Nephron progenitor cell (in vitro differentiated cells): ENCODE measurements around the gene TCP11L2.

Source experiments
- DNase-seq: peaks from one replicate; pipeline ENCODE4 v3.0.0; 2021
- H3K27ac Mint-ChIP-seq: 2 replicates; pipeline ENCODE4 v1.8.0; 2021; ENCODE audit warnings: mild to moderate bottlenecking, moderate library complexity, mixed read lengths
- H3K27me3 Mint-ChIP-seq: 2 replicates; pipeline ENCODE4 v1.8.0; 2021; ENCODE audit warnings: mild to moderate bottlenecking, low read depth, mixed read lengths; ENCODE audit not compliant: poor library complexity
- H3K36me3 Mint-ChIP-seq: 2 replicates; pipeline ENCODE4 v1.8.0; 2021; ENCODE audit warnings: low read depth, mixed read lengths
- H3K4me1 Mint-ChIP-seq: 2 replicates; pipeline ENCODE4 v1.8.0; 2021; ENCODE audit warnings: mixed read lengths
- H3K4me3 Mint-ChIP-seq: 2 replicates; pipeline ENCODE4 v1.8.0; 2021; ENCODE audit warnings: mild to moderate bottlenecking, moderate library complexity, mixed read lengths
- H3K9me3 Mint-ChIP-seq: 2 replicates; pipeline ENCODE4 v1.8.0; 2021; ENCODE audit warnings: mild to moderate bottlenecking, moderate library complexity, mixed read lengths
- CTCF ChIP-seq: fragments of 200-600 bp; sonication (generic); IDR thresholded peaks from 2 replicates; pipeline ENCODE4 v1.5.0; 2021; ENCODE audit warnings: antibody characterized with exemption

The TCP11L2 gene

DNA sequence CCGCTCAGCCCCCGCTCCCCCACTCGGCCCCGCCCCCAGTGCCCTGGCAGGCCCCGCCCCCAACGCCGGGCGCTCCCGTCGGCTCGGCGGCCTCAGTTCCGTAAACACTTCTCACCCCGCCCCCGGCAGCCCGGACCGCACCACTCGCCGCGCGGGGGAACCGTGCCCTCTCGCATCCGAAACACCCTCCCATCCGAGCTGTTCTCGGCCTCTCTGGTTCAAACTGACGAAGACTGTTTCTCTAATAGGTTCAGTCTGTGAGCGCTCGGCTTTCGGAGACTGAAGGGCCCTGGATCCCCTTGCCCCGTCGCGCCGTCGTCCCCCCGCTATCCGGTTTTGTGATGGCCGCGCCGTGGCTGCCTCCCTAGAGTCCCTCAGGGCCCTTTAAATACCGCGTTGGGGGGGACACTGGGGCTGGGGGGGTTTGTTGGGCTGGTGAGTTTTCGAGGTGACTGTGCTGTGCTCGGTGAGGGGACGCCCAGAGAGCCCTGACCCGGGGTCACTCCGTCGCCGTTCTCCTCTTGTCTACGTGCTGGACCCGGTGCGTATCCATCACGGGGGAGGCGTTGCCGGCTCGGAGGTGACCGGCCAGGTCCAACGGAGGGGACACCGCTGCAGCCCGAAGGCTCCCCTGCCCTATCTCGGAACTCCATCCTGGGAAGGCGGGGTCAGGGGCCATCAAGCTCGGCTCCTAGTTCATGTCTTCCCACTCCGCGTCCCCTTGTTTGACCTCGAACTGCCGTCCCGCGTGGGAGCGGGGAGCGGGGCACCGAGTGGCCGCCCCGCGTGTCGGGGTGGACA lies at the start of gene TCP11L2:
TSS of gene TCP11L2 (plus strand) at position 333 of the 801 bp plus-strand sequence. CDS start 8,343 bp downstream, outside the sequence.
- peaks cover 20% of the 10 kb centered on the region for H3K27me3 Mint-ChIP-seq
- no peaks in the 10 kb centered on the region for H3K36me3 Mint-ChIP-seq

GRCh38 chr12:106254724-106255123 lies 47.8 kb upstream of the TCP11L2 start:
- TF ChIP-seq CTCF, result no peak
- Mint-ChIP-seq H3K27ac (no peak overlapping the region), H3K4me1 (peaks cover 31% of the 10 kb centered on the region), H3K4me3 (no peak overlapping the region), H3K9me3 (peaks cover 2% of the 10 kb centered on the region), H3K27me3 (peaks cover 3% of the 10 kb centered on the region), H3K36me3 (no peaks in the 10 kb centered on the region)
- no peak for DNase-seq

More for the DNA sequence above, at the start of gene TCP11L2:
- DNase-seq, result peak; percentile 94
- TF ChIP-seq CTCF, result no peak
- Mint-ChIP-seq H3K4me1 (peaks cover 54% of the 10 kb centered on the region), H3K9me3 (no peaks in the 10 kb centered on the region), H3K4me3 (peak within 1 kb of the TSS; percentile 90), H3K27ac (peak within 1 kb of the TSS; percentile 100)

GRCh38 chr12:106255493-106255892 lies 47.0 kb upstream of the TCP11L2 start:
- Mint-ChIP-seq H3K4me3 (no peak overlapping the region), H3K4me1 (peaks cover 23% of the 10 kb centered on the region), H3K36me3 (peaks cover 6% of the 10 kb centered on the region), H3K27ac (no peak overlapping the region), H3K27me3 (peaks cover 3% of the 10 kb centered on the region), H3K9me3 (peaks cover 10% of the 10 kb centered on the region)
- TF ChIP-seq CTCF, result no peak
- DNase-seq, result no peak

DNA sequence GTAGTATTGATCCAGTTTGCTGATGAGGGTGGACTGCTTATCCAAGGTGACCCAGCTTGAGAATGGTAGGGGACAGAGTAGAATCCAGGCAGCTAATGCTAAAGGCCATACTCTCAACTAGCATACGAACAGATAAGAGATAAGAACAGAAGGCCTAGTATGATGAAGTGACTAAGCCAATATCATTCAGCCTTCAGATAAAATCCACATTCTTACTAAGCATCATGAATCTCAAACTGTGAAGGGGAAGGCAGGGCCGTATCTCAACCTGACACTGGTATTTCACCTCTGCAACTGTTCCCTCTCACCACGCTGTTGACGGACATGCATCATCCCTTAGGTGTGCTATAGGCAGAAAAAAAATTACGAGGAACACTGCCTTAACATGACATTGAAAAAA lies 46.6 kb upstream of the TCP11L2 start:
- Mint-ChIP-seq H3K27ac (no peak overlapping the region), H3K9me3 (peaks cover 10% of the 10 kb centered on the region), H3K36me3 (peaks cover 6% of the 10 kb centered on the region), H3K27me3 (peaks cover 3% of the 10 kb centered on the region), H3K4me3 (no peak overlapping the region), H3K4me1 (peaks cover 19% of the 10 kb centered on the region)
- no peak for DNase-seq
- TF ChIP-seq CTCF, result no peak

- peaks cover 6% of the 10 kb centered on the region for H3K36me3 Mint-ChIP-seq
Measured at GRCh38 chr12:106256524-106256923, 46.0 kb upstream of the TCP11L2 start.

More at GRCh38 chr12:106256524-106256923, 46.0 kb upstream of the TCP11L2 start:
- H3K4me1 Mint-ChIP-seq, result peaks cover 13% of the 10 kb centered on the region
- no peak overlapping the region for H3K27ac Mint-ChIP-seq
- peaks cover 3% of the 10 kb centered on the region for H3K27me3 Mint-ChIP-seq
- TF ChIP-seq CTCF, result no peak
- DNase-seq, result no peak
- H3K4me3 Mint-ChIP-seq, result no peak overlapping the region
- peaks cover 15% of the 10 kb centered on the region for H3K9me3 Mint-ChIP-seq
